Natural killer cell (primary cell): ENCODE results near the gene LMO4. TPM values are rescaled to one million over a fixed set of nuclear protein-coding genes. Genes with fewer than 3 reads are reported as not detected.

Experiments
- ATAC-seq, 3 donors: fragments of 150-1000 bp in 2 of 3; fragments of 200-7000 bp in 1 of 3; cut with Tn5 transposase; 1 replicate in 1 of 3; 2 replicates in 2 of 3; pipeline ENCODE4 v1.10.0; 2021; ENCODE audit warnings: mild to moderate bottlenecking in 2 of 3, moderate library complexity in 2 of 3
- DNase-seq, 2 donors: peaks; one replicate each; pipeline versions ENCODE4 v3.0.0 to v3.0.0-alpha.2; 2013 to 2021; ENCODE audit warnings: mixed read lengths in 1 of 2
- H3K27ac ChIP-seq: one replicate; pipeline ENCODE4 v1.5.1; 2013; ENCODE audit warnings: mild to moderate bottlenecking, low read length
- H3K27me3 ChIP-seq: one replicate; pipeline ENCODE4 v1.6.1; 2013; ENCODE audit warnings: low read length; ENCODE audit not compliant: control insufficient read depth, insufficient read depth
- H3K36me3 ChIP-seq: one replicate; pipeline ENCODE4 v1.6.1; 2013; ENCODE audit warnings: low read length; ENCODE audit not compliant: control insufficient read depth, insufficient read depth
- H3K4me1 ChIP-seq: one replicate; pipeline ENCODE4 v1.6.1; 2013; ENCODE audit warnings: low read length; ENCODE audit not compliant: control insufficient read depth, insufficient read depth
- H3K4me3 ChIP-seq: one replicate; pipeline ENCODE4 v1.5.1; 2013; ENCODE audit warnings: low read length
- H3K9me3 ChIP-seq: one replicate; pipeline ENCODE4 v1.6.1; 2013; ENCODE audit warnings: low read length; ENCODE audit not compliant: control insufficient read depth, insufficient read depth
- H3K27ac Mint-ChIP-seq, 2 donors: one replicate each; pipeline ENCODE4 v1.8.0; 2022; ENCODE audit warnings: mild to moderate bottlenecking in 2 of 2, mixed read lengths in 2 of 2, moderate library complexity in 1 of 2
- H3K27me3 Mint-ChIP-seq, 2 donors: one replicate each; pipeline ENCODE4 v1.8.0; 2022; ENCODE audit warnings: low read depth in 2 of 2, mixed read lengths in 2 of 2
- H3K36me3 Mint-ChIP-seq: one replicate; pipeline ENCODE4 v1.8.0; 2022; ENCODE audit warnings: mixed read lengths
- H3K4me1 Mint-ChIP-seq, 2 donors: one replicate each; pipeline ENCODE4 v1.8.0; 2022; ENCODE audit warnings: mixed read lengths in 2 of 2
- H3K4me3 Mint-ChIP-seq: one replicate; pipeline ENCODE4 v1.8.0; 2022; ENCODE audit warnings: mild to moderate bottlenecking, moderate library complexity, mixed read lengths
- H3K9me3 Mint-ChIP-seq, 2 donors: one replicate each; pipeline ENCODE4 v1.8.0; 2022; ENCODE audit warnings: mixed read lengths in 2 of 2
- CTCF ChIP-seq: fragments of 200-600 bp; IDR thresholded peaks from one replicate; pipeline ENCODE4 v1.8.0; 2022; ENCODE audit warnings: antibody characterized with exemption
- WGBS: methylation state at CpG from one replicate; pipeline ENCODE4 v1.1.7; 2013; ENCODE audit warnings: missing lambda C conversion rate; ENCODE audit not compliant: insufficient coverage; 5-methylcytosine and 5-hydroxymethylcytosine counted together
- intact Hi-C: fragments of 100-400 bp; cut with micrococcal nuclease; formaldehyde crosslinking; loops from one replicate; pipeline ENCODE4 v1.14.2; 2022
- total RNA-seq, 4 donors: library from RNA; stranded (reverse); fragments of 120-200 nt in 1 of 4; gene quantifications; one replicate each; pipeline versions ENCODE4 v1.2.3 to v1.2.4, GENCODE V29; 2013 to 2022

Gene LMO4
- total RNA-seq, 3 donors from 2014 or later (not counting 1 experiment from before 2014, with no cell fraction given): 38.2 to 50.1 (median 50.0) TPM

- Histone ChIP-seq H3K4me3 (no peak overlapping the region), H3K27me3 (no peaks in the 10 kb centered on the region), H3K4me1 (no peaks in the 10 kb centered on the region), H3K9me3 (no peaks in the 10 kb centered on the region), H3K27ac (no peak overlapping the region), H3K36me3 (no peaks in the 10 kb centered on the region)
- no peaks in the 10 kb centered on the region for H3K36me3 Mint-ChIP-seq
- H3K9me3 Mint-ChIP-seq: no peaks in the 10 kb centered on the region
- TF ChIP-seq CTCF: no peak
- DNase-seq (no peak), ATAC-seq (no peak)
- H3K4me1 Mint-ChIP-seq: no peaks in the 10 kb centered on the region
- H3K27ac Mint-ChIP-seq: no peak overlapping the region
- H3K27me3 Mint-ChIP-seq: peaks cover 7% of the 10 kb centered on the region in 2 donors
- H3K4me3 Mint-ChIP-seq: no peak overlapping the region
- WGBS: 89% methylated on average over 5 of the region's 8 CpGs
- intact Hi-C loops: no loop called here
Observed at GRCh38 chr1:87300628-87301027, 28.1 kb upstream of the LMO4 start.

- Mint-ChIP-seq H3K4me1 (no peaks in the 10 kb centered on the region), H3K9me3 (no peaks in the 10 kb centered on the region), H3K27me3 (peaks cover 8 to 25% of the 10 kb centered on the region in 2 donors), H3K36me3 (no peaks in the 10 kb centered on the region), H3K27ac (no peak overlapping the region), H3K4me3 (no peak overlapping the region)
- intact Hi-C loops: no loop called here
- DNase-seq (no peak), ATAC-seq (peak in 1 of 3 donors; percentile 50)
- H3K36me3 ChIP-seq: no peaks in the 10 kb centered on the region
- TF ChIP-seq CTCF: no peak
- H3K27ac ChIP-seq: no peak overlapping the region
- no peak overlapping the region for H3K4me3 ChIP-seq
- no peaks in the 10 kb centered on the region for H3K4me1 ChIP-seq
- WGBS: 70% methylated on average over 4 of the region's 5 CpGs
- no peaks in the 10 kb centered on the region for H3K27me3 ChIP-seq
- H3K9me3 ChIP-seq: no peaks in the 10 kb centered on the region
Observed at GRCh38 chr1:87305151-87305550, 23.5 kb upstream of the LMO4 start.

GRCh38 chr1:87305762-87306161 is 22.9 kb upstream of the LMO4 start:
- ATAC-seq: no peak
- H3K27me3 Mint-ChIP-seq: peaks cover 8 to 25% of the 10 kb centered on the region in 2 donors
- intact Hi-C loops: no loop called here
- Histone ChIP-seq H3K27me3 (no peaks in the 10 kb centered on the region), H3K36me3 (no peaks in the 10 kb centered on the region), H3K4me1 (no peaks in the 10 kb centered on the region), H3K9me3 (no peaks in the 10 kb centered on the region), H3K4me3 (no peak overlapping the region), H3K27ac (no peak overlapping the region)
- no peak overlapping the region for H3K27ac Mint-ChIP-seq
- TF ChIP-seq CTCF: no peak
- WGBS: 90% methylated on average over 7 of the region's 7 CpGs
- H3K36me3 Mint-ChIP-seq: no peaks in the 10 kb centered on the region
- H3K9me3 Mint-ChIP-seq: no peaks in the 10 kb centered on the region
- H3K4me1 Mint-ChIP-seq: no peaks in the 10 kb centered on the region
- no peak overlapping the region for H3K4me3 Mint-ChIP-seq
- DNase-seq: no peak

- DNase-seq: no peak
- intact Hi-C loops: no loop called here
- Histone ChIP-seq H3K4me1 (no peaks in the 10 kb centered on the region), H3K27ac (no peak overlapping the region), H3K36me3 (no peaks in the 10 kb centered on the region), H3K9me3 (no peaks in the 10 kb centered on the region), H3K27me3 (no peaks in the 10 kb centered on the region), H3K4me3 (no peak overlapping the region)
- no peak overlapping the region for H3K27ac Mint-ChIP-seq
- no peak for ATAC-seq
- no peak overlapping the region for H3K4me3 Mint-ChIP-seq
- no peaks in the 10 kb centered on the region for H3K4me1 Mint-ChIP-seq
- TF ChIP-seq CTCF: no peak
- 94% methylated on average over 8 of the region's 8 CpGs for WGBS
- peaks cover 4 to 25% of the 10 kb centered on the region in 2 donors for H3K27me3 Mint-ChIP-seq
- H3K36me3 Mint-ChIP-seq: no peaks in the 10 kb centered on the region
- H3K9me3 Mint-ChIP-seq: no peaks in the 10 kb centered on the region
Observed at GRCh38 chr1:87307306-87307705, 21.4 kb upstream of the LMO4 start.
